GM19035 (cell line): ENCODE results near the gene CIB4.

Experiments used
- ATAC-seq: cut with Tn5 transposase; IDR thresholded peaks from one replicate; pipeline ENCODE4 v1.9.1; 2021; ENCODE audit not compliant: unreplicated experiment

The CIB4 gene

GRCh38 chr2:26640781-26641564, at the start of gene CIB4:
TSS of gene CIB4 (minus strand) at chr2:26641366. CDS start at chr2:26641314, 52 bp downstream.
- no peak for ATAC-seq

- no peak for ATAC-seq
Observed at GRCh38 chr2:26687801-26688200, 46.6 kb upstream of the CIB4 start.

GRCh38 chr2:26687328-26687727, 46.2 kb upstream of the CIB4 start:
- no peak for ATAC-seq

- ATAC-seq, result no peak
Observed at GRCh38 chr2:26685989-26686839, 45.0 kb upstream of the CIB4 start.

GRCh38 chr2:26685341-26685740, 44.2 kb upstream of the CIB4 start:
- no peak for ATAC-seq

- no peak for ATAC-seq
Observed at GRCh38 chr2:26683583-26683982, 42.4 kb upstream of the CIB4 start.

- no peak for ATAC-seq
Observed at GRCh38 chr2:26682155-26682554, 41.0 kb upstream of the CIB4 start.

- ATAC-seq, result no peak
Observed at GRCh38 chr2:26681656-26682055, 40.5 kb upstream of the CIB4 start.

GRCh38 chr2:26679867-26680266, 38.7 kb upstream of the CIB4 start:
- no peak for ATAC-seq

- no peak for ATAC-seq
Observed at GRCh38 chr2:26678035-26678434, 36.9 kb upstream of the CIB4 start.

GRCh38 chr2:26675651-26676255, 34.6 kb upstream of the CIB4 start:
- ATAC-seq, result no peak

GRCh38 chr2:26674771-26675170, 33.6 kb upstream of the CIB4 start:
- no peak for ATAC-seq

GRCh38 chr2:26674002-26674751, 33.0 kb upstream of the CIB4 start:
- ATAC-seq, result no peak

GRCh38 chr2:26672818-26673393, 31.7 kb upstream of the CIB4 start:
- no peak for ATAC-seq

GRCh38 chr2:26672112-26672817, 31.1 kb upstream of the CIB4 start:
- ATAC-seq, result no peak

GRCh38 chr2:26671691-26672090, 30.5 kb upstream of the CIB4 start:
- no peak for ATAC-seq

GRCh38 chr2:26670931-26671460, 29.8 kb upstream of the CIB4 start:
- no peak for ATAC-seq

GRCh38 chr2:26670171-26670570, 29.0 kb upstream of the CIB4 start:
- ATAC-seq, result no peak

GRCh38 chr2:26668856-26669750, 27.9 kb upstream of the CIB4 start:
- ATAC-seq, result no peak
